GM20000 (cell line): ENCODE results near the gene HIVEP3.

Source experiments
- DNase-seq: peaks from one replicate; pipeline ENCODE4 v3.0.0; 2012; ENCODE audit warnings: low spot score
- TF ChIP-seq, protein P1 (sequence below): IDR thresholded peaks from 2 replicates; pipeline ENCODE4 v1.5.1; 2012; ENCODE audit warnings: mild to moderate bottlenecking, control low read depth; ENCODE audit errors: extremely low read depth, missing control alignments

The HIVEP3 gene

DNA sequence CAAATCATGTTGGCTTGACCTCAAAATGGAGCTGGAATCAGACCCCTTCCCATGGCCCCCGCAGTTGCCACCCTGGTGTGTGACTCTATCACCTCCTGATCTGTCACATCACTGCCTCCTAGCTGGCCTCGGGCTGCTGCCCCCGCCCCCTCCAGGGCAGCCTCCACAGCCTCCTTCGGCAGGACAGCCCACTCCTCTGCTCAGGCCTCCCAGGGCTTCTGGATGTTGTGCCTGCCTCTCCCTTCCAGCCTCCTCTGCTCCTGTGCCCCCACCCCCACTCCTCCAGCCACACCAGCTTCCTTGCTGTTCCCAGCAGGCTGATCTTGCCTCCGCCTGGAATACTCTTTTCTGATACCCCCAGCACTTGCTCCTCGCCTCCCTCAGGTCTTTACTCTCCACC lies 299.9 kb downstream of the HIVEP3 start:
- TF ChIP-seq, protein P1, sequence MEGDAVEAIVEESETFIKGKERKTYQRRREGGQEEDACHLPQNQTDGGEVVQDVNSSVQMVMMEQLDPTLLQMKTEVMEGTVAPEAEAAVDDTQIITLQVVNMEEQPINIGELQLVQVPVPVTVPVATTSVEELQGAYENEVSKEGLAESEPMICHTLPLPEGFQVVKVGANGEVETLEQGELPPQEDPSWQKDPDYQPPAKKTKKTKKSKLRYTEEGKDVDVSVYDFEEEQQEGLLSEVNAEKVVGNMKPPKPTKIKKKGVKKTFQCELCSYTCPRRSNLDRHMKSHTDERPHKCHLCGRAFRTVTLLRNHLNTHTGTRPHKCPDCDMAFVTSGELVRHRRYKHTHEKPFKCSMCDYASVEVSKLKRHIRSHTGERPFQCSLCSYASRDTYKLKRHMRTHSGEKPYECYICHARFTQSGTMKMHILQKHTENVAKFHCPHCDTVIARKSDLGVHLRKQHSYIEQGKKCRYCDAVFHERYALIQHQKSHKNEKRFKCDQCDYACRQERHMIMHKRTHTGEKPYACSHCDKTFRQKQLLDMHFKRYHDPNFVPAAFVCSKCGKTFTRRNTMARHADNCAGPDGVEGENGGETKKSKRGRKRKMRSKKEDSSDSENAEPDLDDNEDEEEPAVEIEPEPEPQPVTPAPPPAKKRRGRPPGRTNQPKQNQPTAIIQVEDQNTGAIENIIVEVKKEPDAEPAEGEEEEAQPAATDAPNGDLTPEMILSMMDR = no peak
- DNase-seq = no peak

DNA sequence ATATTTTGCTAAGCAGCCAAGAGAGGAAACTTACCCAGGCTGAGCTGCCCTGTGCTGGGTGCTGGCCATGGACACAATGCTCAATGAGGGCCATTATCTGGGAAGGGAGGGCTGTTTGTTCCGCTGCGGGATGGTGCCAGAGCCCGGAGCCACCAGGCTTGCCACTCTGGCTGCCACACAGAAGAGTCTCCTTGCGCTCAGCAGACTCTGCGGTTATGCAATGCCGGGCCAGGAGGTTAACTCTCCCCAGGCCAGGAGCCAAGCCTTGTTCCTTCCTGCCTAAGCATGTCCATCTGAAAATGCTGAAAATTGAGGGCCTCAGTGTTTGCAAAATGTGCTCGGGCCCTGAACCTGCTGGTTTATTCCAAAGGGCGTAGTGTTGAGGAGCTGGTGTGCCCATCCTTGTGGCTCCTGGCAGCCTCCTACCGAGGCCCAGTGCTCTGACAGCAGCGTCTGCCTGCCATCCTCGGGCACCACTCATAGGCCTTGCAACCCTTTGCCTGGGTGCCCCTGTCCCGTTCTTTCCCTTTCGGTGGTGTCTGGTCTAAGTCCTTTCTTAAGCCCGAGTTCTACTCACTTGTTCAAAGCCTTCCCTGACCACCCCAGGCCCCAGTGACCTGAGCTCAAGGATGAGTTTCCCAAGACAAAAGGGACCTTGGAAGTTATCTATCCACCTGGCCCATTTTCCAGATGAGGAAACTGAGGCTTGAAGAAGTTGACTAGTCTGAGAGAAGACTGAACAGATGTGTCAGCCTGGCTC lies 300.5 kb downstream of the HIVEP3 start:
- TF ChIP-seq, protein P1 = no peak
- no peak for DNase-seq

DNA sequence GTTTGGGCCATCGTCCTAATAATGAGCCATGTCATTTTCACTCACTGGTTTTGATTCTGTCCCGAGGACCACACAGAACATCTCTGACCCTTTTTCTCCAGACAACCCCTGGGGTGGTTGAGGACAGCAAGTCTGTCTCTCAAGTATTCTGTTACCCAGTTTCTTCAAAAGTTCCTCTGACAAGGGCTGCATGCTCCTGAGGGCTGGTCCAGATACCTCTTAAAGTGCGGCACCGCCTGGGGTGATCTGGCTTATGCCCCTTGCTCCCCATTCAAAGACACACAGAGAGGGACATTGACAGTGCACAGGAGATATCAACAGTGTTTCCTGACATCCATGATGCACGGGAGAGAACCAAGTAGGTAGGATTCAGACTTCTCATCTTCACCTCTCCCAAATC lies 301.4 kb downstream of the HIVEP3 start:
- DNase-seq = no peak
- TF ChIP-seq, protein P1 = no peak

DNA sequence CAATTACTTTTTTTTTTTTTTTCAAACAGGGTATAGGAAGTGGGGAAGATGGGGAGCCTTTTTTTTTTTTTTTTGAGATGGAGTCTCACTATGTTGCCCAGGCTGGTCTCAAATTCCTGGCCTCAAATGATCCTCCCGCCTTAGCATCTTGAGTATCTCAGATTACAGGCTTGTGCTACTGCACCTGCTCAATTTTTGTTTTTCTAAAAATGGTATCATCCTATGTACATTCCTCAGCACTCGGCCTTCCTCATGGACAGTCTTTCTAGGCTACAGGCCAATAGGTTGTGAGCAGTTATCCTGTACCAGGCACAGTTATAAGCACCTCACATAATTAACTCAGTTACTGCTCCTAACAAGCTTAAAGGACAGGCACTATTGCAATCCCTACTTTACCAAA lies 302.2 kb downstream of the HIVEP3 start:
- no peak for DNase-seq
- TF ChIP-seq, protein P1 = no peak

DNA sequence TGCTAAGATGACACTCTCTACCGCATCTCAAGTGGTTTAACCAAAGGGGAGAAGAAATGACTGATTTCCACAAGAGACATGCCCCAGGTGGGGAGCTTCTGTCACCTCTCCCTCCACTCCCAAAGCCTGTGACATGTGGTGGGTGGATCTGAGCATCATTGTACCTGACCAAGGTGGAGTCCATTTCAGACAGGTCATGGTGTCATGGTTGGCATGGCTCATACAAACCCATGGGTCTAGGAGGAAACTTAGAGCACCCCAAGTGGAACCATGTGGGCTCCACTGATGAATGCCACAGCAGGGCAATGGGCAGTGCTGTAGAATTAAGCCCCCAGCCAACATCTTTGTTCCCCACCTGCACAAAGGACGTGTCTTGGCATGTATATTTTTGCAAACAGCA lies 302.7 kb downstream of the HIVEP3 start:
- TF ChIP-seq, protein P1 = no peak
- no peak for DNase-seq

DNA sequence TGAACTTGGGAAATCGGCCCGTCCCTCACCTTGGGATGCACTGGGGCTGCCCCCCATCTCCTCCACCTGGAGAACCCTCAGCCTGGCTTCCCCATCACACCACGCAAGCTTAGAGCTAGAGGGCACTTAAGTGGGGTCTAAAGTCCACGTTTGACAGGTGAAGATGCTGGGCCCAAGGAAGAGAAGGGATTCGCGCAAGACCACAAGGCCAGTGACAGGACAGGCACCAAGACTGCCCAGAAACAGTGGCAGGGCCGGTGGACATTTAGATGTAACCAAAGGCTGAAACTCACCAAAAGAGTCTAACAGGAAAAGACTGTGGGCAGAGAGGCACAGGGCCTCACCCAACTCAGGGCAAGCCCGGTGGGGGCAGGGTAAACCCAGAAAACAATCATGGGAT lies 303.4 kb downstream of the HIVEP3 start:
- no peak for DNase-seq
- TF ChIP-seq, protein P1 = no peak

DNA sequence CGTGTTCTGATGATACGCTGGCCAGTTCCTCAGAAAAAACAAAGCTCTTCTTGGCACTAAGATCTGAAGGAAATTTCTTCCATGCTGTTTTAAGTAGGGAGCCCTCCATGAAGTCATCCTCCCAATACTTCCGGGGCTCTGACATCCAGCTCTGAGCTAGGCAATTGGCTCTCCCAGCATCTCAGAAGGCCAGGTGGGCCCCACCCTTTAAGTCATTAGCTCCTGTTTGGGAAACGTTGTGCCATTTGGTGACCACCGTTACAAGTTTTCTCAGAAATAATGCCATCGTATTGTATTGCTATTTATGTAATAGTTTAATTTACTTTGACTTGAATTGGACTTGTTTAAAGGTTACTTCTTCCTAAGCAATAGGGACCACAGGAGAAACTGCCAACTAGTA lies 303.9 kb downstream of the HIVEP3 start:
- TF ChIP-seq, protein P1 = no peak
- DNase-seq = no peak
